Measurements from ENCODE around the gene FBRS. TPM values are rescaled to one million over a fixed set of nuclear protein-coding genes. Genes with fewer than 3 reads are reported as not detected.

Gene FBRS
- total RNA-seq, 2 experiments from 2014 or later: 36.8 to 89.8 TPM

DNA sequence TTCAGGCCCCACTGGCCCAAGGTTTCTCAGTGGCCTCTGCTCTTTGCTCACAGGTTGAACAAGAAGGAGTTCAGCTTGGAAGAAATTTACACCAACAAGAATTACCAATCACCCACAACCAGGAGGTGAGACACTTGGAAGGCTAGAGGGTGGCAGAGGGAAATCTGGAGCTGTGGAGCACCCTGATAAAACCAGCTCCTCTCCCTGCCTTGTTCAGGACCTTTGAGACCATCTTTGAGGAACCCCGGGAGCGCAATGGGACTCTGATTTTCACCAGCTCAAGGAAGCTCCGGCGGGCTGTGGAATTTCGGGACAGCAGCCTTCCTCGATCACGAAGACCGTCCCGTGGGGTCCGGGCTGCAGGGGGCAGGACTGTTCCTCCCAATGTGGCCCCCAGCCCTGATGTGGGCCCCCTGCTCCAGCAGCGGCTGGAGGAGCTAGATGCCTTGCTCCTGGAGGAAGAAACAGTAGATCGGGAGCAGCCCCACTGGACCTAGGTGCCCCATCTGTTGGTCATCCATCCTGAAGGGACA, 2.4 kb upstream of the FBRS start:
- no peak for TF ChIP-seq EZH2phosphoT487 (IDR thresholded peaks at IDR 0.05; ENCODE audit: borderline replicate concordance, low read depth, low read length)
- TF ChIP-seq, protein P1, sequence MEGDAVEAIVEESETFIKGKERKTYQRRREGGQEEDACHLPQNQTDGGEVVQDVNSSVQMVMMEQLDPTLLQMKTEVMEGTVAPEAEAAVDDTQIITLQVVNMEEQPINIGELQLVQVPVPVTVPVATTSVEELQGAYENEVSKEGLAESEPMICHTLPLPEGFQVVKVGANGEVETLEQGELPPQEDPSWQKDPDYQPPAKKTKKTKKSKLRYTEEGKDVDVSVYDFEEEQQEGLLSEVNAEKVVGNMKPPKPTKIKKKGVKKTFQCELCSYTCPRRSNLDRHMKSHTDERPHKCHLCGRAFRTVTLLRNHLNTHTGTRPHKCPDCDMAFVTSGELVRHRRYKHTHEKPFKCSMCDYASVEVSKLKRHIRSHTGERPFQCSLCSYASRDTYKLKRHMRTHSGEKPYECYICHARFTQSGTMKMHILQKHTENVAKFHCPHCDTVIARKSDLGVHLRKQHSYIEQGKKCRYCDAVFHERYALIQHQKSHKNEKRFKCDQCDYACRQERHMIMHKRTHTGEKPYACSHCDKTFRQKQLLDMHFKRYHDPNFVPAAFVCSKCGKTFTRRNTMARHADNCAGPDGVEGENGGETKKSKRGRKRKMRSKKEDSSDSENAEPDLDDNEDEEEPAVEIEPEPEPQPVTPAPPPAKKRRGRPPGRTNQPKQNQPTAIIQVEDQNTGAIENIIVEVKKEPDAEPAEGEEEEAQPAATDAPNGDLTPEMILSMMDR (conservative IDR thresholded peaks at IDR 0.05; ENCODE audit: low read length): no peak
- no peak for DNase-seq (ENCODE audit: low spot score)
- H3K27ac ChIP-seq (ENCODE audit: low read depth, low read length, poor library complexity, severe bottlenecking): no peak overlapping the region
- POLR2A ChIA-PET: interaction anchor here (0.6 kb wide), 1 partner anchor 84 kb away, joined by 3 read pairs; no protein-coding TSS in a partner anchor
- peaks cover 22% of the 10 kb centered on the region for H3K79me2 ChIP-seq (ENCODE audit: insufficient read depth, low read depth, low read length)
- CTCF ChIA-PET (ENCODE audit: unreplicated experiment): no interaction called here
- H3K4me1 ChIP-seq (ENCODE audit: insufficient read depth, low read length, poor library complexity, severe bottlenecking): peaks cover 24% of the 10 kb centered on the region
- no peak overlapping the region for H3K4me3 ChIP-seq (ENCODE audit: low read depth, low read length, poor library complexity, severe bottlenecking)
- H3K9me2 ChIP-seq (ENCODE audit: insufficient read depth, low read length): no peaks in the 10 kb centered on the region
- H3K36me3 ChIP-seq (ENCODE audit: insufficient read depth, low read length): peaks cover 57% of the 10 kb centered on the region
- no peaks in the 10 kb centered on the region for H3K9me3 ChIP-seq (ENCODE audit: low read length)
- BruUV-seq (replicated peaks): TSS peak; percentile 57
- no peak overlapping the region for H2AFZ ChIP-seq (ENCODE audit: low read length)
- H4K20me1 ChIP-seq (ENCODE audit: insufficient read depth, low read length): no peaks in the 10 kb centered on the region
- intact Hi-C loops (cut with micrococcal nuclease; ENCODE audit: unreplicated experiment): no loop called here
- H3K4me2 ChIP-seq (ENCODE audit: low read length): no peak overlapping the region

GRCh38 chr16:30656388-30656787, 1.8 kb upstream of the FBRS start:
- Histone ChIP-seq H3K79me2 (ENCODE audit: insufficient read depth, low read depth, low read length) (peaks cover 27% of the 10 kb centered on the region), H3K9me2 (ENCODE audit: insufficient read depth, low read length) (no peaks in the 10 kb centered on the region), H3K4me3 (ENCODE audit: low read depth, low read length, poor library complexity, severe bottlenecking) (no peak overlapping the region), H3K36me3 (ENCODE audit: insufficient read depth, low read length) (peaks cover 62% of the 10 kb centered on the region), H3K27ac (ENCODE audit: low read depth, low read length, poor library complexity, severe bottlenecking) (no peak overlapping the region), H3K9me3 (ENCODE audit: low read length) (no peaks in the 10 kb centered on the region), H4K20me1 (ENCODE audit: insufficient read depth, low read length) (no peaks in the 10 kb centered on the region), H3K4me2 (ENCODE audit: low read length) (no peak overlapping the region), H2AFZ (ENCODE audit: low read length) (no peak overlapping the region), H3K4me1 (ENCODE audit: insufficient read depth, low read length, poor library complexity, severe bottlenecking) (peaks cover 29% of the 10 kb centered on the region)
- intact Hi-C loops (cut with micrococcal nuclease; ENCODE audit: unreplicated experiment): no loop called here
- CTCF ChIA-PET (ENCODE audit: unreplicated experiment): no interaction called here
- DNase-seq (ENCODE audit: low spot score): no peak
- no TSS peak for BruUV-seq (replicated peaks)
- TF ChIP-seq, protein P1 (conservative IDR thresholded peaks at IDR 0.05; ENCODE audit: low read length): no peak
- no peak for TF ChIP-seq EZH2phosphoT487 (IDR thresholded peaks at IDR 0.05; ENCODE audit: borderline replicate concordance, low read depth, low read length)
- POLR2A ChIA-PET: no interaction called here
